ENCODE measurements around the gene SCAF1.

The SCAF1 gene

GRCh38 chr19:49687566-49688316 is 45.7 kb downstream of the SCAF1 start:
- no peak for DNase-seq

GRCh38 chr19:49688531-49689132 is 46.6 kb downstream of the SCAF1 start:
- no peak for DNase-seq

GRCh38 chr19:49689133-49690078 is 47.4 kb downstream of the SCAF1 start, which contains the start of gene ADM5:
Gene ADM5 (plus strand): TSS chr19:49689594. CDS start chr19:49689838, 244 bp downstream.
- peak in 1 of 5 donors; percentile 32 for DNase-seq

GRCh38 chr19:49690079-49690655 is 48.2 kb downstream of the SCAF1 start:
- no peak for DNase-seq

GRCh38 chr19:49690656-49691242 is 48.7 kb downstream of the SCAF1 start, which contains the start of gene CPT1C:
Gene CPT1C (plus strand): TSS chr19:49691116. CDS start chr19:49692253, 1,137 bp downstream.
- peak in 4 of 5 donors; percentile 38 to 59 (median 50) for DNase-seq

- peak in 1 of 5 donors; percentile 39 for DNase-seq
Observed at GRCh38 chr19:49691243-49692146, 49.5 kb downstream of the SCAF1 start.

GRCh38 chr19:49692147-49692506 is 50.1 kb downstream of the SCAF1 start:
- DNase-seq: no peak

- DNase-seq: no peak
Observed at GRCh38 chr19:49696115-49696514, 54.1 kb downstream of the SCAF1 start.

- no peak for DNase-seq
Observed at GRCh38 chr19:49696865-49697264, 54.9 kb downstream of the SCAF1 start.

GRCh38 chr19:49699364-49699763 is 57.4 kb downstream of the SCAF1 start:
- DNase-seq: no peak

GRCh38 chr19:49700563-49700962 is 58.6 kb downstream of the SCAF1 start:
- no peak for DNase-seq

- DNase-seq: no peak
Observed at GRCh38 chr19:49701271-49701786, 59.3 kb downstream of the SCAF1 start.

GRCh38 chr19:49704888-49705642 is 63.1 kb downstream of the SCAF1 start:
- no peak for DNase-seq

GRCh38 chr19:49705919-49706318 is 63.9 kb downstream of the SCAF1 start:
- DNase-seq: no peak
